ENCODE measurements around the gene NOPCHAP1. TPM values are rescaled to one million over a fixed set of nuclear protein-coding genes. Genes with fewer than 3 reads are reported as not detected.

NOPCHAP1 gene
- total and polyA plus RNA-seq, 10 of the 15 experiments (the other 5 are each of a cell fraction or from before 2014, with no cell fraction given), result 28.0 to 115 (median 40.9) TPM

DNA sequence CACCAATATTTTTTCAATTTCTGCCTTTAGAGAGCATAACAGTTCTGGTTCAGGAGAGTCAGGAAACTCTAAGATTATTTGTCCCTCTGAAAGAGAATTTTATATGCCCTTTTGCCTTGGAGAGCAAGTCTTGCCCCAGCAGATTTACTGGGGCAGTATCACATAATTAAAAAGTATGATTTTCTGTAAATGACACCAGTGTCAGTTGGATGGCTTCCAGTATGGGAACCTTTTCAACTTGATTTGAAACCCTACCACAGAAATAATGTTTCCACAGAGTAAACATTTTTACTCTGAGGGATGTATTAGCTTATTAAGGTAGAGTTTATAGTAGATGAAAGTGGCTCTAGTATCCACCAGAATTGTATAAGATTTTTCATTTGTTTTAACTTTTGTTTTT, 15.4 kb downstream of the NOPCHAP1 start (continued):
- TF ChIP-seq, protein P1, sequence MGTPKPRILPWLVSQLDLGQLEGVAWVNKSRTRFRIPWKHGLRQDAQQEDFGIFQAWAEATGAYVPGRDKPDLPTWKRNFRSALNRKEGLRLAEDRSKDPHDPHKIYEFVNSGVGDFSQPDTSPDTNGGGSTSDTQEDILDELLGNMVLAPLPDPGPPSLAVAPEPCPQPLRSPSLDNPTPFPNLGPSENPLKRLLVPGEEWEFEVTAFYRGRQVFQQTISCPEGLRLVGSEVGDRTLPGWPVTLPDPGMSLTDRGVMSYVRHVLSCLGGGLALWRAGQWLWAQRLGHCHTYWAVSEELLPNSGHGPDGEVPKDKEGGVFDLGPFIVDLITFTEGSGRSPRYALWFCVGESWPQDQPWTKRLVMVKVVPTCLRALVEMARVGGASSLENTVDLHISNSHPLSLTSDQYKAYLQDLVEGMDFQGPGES (IDR thresholded peaks at IDR 0.05), result no peak
- no peak for TF ChIP-seq KLF5 (IDR thresholded peaks at IDR 0.05; ENCODE audit: partially characterized antibody)
- TF ChIP-seq, protein P2, sequence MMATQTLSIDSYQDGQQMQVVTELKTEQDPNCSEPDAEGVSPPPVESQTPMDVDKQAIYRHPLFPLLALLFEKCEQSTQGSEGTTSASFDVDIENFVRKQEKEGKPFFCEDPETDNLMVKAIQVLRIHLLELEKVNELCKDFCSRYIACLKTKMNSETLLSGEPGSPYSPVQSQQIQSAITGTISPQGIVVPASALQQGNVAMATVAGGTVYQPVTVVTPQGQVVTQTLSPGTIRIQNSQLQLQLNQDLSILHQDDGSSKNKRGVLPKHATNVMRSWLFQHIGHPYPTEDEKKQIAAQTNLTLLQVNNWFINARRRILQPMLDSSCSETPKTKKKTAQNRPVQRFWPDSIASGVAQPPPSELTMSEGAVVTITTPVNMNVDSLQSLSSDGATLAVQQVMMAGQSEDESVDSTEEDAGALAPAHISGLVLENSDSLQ (IDR thresholded peaks at IDR 0.05), result no peak
- no peak for TF ChIP-seq FOXM1 (IDR thresholded peaks at IDR 0.05; ENCODE audit: low read depth, low read length)
- no peak for TF ChIP-seq EZH2 (IDR thresholded peaks at IDR 0.05; ENCODE audit: borderline replicate concordance, control insufficient read depth, low read depth, low read length)
- no peak for TF ChIP-seq SUZ12 (IDR thresholded peaks at IDR 0.05; ENCODE audit: unreplicated experiment)
- TF ChIP-seq HDAC2 (IDR thresholded peaks at IDR 0.05), result no peak

DNA sequence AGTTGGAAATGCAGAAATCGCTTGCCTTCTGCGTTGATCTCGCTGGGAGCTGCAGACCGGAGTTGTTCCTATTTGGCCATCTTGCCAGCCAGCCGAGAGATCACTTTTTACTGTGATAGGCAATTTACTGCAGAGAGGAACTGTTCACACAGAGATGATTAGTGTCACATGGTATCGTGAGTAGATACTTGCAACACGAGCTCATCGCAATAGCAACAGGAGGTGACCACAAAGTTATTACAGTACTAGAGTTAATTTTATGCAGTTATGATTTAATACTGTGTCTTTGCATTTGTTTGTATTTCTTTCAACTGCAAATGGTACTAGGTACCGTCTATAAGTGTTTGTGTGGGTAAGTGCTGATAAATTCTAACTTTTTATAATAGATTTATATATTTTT, 27.8 kb downstream of the NOPCHAP1 start:
- 97% methylated on average over 9 of the region's 9 CpGs for WGBS (ENCODE audit: insufficient coverage, insufficient replicate concordance, low lambda C conversion rate, missing lambda C conversion rate)
- Histone ChIP-seq H3K9ac (ENCODE audit: control insufficient read depth, insufficient read depth, low read length) (no peak overlapping the region), H3K27ac (ENCODE audit: control insufficient read depth, insufficient read depth) (no peak overlapping the region), H3K4me2 (ENCODE audit: control insufficient read depth, insufficient read depth) (no peak overlapping the region), H3K36me3 (ENCODE audit: control insufficient read depth in 2 of 2, insufficient read depth in 2 of 2, low read length in 1 of 2) (peaks cover 5 to 7% of the 10 kb centered on the region in 2 experiments; a peak in 2 of 4 replicates), H3K9me3 (replicated peaks; ENCODE audit: control insufficient read depth, insufficient read depth, low read length) (peaks cover 2% of the 10 kb centered on the region; the same call in 1 of the 3 replicates), H3K4me1 (ENCODE audit: control insufficient read depth, insufficient read depth, low read length) (no peaks in the 10 kb centered on the region), H3K27me3 (replicated peaks in 1 of 2; ENCODE audit: control insufficient read depth in 2 of 2, insufficient read depth in 2 of 2, low read length in 1 of 2) (no peaks in the 10 kb centered on the region), H3K4me3 (no peak overlapping the region), H2AFZ (ENCODE audit: control insufficient read depth, low read depth, low read length) (no peak overlapping the region), H3K79me2 (ENCODE audit: control insufficient read depth, insufficient read depth, low read length) (no peaks in the 10 kb centered on the region), H4K20me1 (ENCODE audit: control insufficient read depth, insufficient read depth) (no peaks in the 10 kb centered on the region)
- DNase-seq (ENCODE audit: low read depth, low spot score), result no peak
- no peak for FAIRE-seq
- BruUV-seq (replicated peaks), result no TSS peak
- ChIA-PET SMC1A (ENCODE audit: uncharacterized antibody, unreplicated experiment) (interaction anchor here (1.3 kb wide), 1 partner anchor 11 kb away, joined by 7 read pairs; no protein-coding TSS in a partner anchor), POLR2A (no interaction called here), CTCF (no interaction called here), RAD21 (ENCODE audit: unreplicated experiment) (no interaction called here)
- no peak for ATAC-seq
- in situ Hi-C loops (cut with MboI) (no loop called here), intact Hi-C loops (cut with micrococcal nuclease; ENCODE audit: unreplicated experiment) (no loop called here)
- no peak for TF ChIP-seq IKZF1 (conservative IDR thresholded peaks at IDR 0.05)
